GM19240 (cell line): ENCODE results near the gene ABHD8.
A peak's percentile ranks its signal among the peaks of the same experiment; 100 is the strongest.

Source experiments
- DNase-seq: peaks from one replicate; pipeline ENCODE4 v3.0.0; 2011; ENCODE audit warnings: low spot score; ENCODE audit not compliant: insufficient read length

Gene ABHD8

GRCh38 chr19:17333611-17334413 lies 30.6 kb upstream of the ABHD8 start:
- DNase-seq: peak; percentile 66

DNA sequence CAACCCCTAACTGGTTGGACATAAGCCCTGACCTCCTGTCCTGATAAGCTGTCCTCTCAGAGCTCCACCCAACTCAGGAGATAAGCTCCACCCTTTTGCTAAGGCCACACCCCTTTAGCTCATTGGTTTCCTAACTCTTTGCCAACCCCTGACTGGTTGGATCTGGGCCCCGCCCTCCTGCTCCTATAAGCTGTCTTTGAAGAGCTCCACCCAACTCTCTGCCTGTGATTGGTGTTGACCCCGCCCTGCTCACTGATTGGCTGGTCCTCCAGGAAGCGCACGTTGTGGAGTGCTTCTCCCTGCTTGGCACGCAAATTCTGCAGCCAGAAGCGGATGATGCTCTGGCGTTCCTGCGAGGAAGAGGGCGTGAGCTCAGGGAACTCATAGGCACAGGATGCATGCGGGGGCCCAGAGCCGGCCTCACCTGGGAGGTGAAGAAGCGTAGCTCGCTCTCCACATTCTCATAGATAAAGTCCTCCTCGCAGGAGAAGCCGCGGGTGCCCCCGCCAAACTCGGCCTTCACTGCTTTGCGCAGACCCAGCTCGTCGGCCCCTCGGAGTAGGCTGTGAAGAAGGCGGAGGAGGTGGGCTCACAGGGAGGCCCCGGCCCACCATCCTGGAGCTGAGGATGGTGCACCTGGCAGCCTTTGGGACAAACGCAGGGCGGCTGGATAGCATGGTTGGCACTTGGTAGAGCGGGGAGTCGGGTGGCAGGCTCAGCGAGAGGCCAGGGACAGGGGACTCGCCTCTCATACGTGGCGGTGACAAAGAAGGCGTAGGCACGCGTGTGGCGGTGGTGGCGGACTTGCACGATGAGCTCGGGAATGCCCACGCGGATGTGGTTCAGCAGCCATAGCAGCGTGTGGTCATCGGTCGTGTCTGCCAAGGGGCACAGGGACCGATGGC lies 29.7 kb upstream of the ABHD8 start:
- no peak for DNase-seq

- DNase-seq: no peak
Observed at GRCh38 chr19:17332360-17332676, 29.1 kb upstream of the ABHD8 start.

GRCh38 chr19:17331045-17331558 lies 27.9 kb upstream of the ABHD8 start:
- no peak for DNase-seq

GRCh38 chr19:17330262-17331044 lies 27.2 kb upstream of the ABHD8 start:
- no peak for DNase-seq

GRCh38 chr19:17329366-17330261 lies 26.4 kb upstream of the ABHD8 start:
- no peak for DNase-seq

- no peak for DNase-seq
Observed at GRCh38 chr19:17328517-17329365, 25.5 kb upstream of the ABHD8 start.

DNA sequence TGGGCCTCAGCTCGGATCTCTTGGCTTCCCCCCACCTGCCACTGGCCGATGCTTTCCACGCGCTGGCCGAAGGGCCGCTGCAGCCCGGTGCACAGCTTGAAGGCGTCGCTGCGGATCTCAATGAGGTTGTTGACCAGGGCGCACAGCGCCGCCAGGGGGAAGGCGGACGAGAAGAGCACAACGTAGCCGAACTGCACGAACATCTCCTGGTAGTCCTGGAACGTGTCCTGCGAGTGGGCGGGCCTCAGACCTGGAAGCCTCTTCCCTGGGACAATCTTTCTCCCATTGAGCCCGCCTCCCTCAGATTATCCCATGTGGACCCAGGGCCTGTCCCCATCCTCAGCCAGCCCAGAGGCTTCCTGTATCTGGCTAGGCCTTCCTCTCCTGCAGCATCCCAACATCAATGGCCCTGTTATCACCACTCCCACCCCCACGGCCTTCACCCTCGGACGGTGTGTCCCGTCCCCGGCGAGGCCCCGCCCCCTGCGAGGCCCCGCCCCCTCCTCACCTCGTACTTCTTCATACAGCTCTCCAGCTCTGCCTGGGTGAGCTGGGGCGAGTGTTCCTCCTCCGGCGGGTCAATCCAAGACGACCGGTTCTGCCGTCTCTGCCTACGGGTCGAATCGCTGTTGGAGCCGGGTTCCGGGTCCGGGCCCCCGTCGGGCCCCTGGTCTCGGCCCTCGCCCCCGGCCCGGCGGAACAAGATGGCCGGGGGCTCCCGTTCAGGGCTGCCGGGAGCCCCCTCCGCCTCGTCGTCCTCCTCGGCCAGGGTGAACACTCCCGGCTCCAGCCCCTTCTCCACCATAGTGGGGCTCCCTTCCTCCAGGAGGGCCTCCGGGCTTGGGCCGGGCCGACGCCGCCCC lies 24.7 kb upstream of the ABHD8 start:
- DNase-seq: no peak

DNA sequence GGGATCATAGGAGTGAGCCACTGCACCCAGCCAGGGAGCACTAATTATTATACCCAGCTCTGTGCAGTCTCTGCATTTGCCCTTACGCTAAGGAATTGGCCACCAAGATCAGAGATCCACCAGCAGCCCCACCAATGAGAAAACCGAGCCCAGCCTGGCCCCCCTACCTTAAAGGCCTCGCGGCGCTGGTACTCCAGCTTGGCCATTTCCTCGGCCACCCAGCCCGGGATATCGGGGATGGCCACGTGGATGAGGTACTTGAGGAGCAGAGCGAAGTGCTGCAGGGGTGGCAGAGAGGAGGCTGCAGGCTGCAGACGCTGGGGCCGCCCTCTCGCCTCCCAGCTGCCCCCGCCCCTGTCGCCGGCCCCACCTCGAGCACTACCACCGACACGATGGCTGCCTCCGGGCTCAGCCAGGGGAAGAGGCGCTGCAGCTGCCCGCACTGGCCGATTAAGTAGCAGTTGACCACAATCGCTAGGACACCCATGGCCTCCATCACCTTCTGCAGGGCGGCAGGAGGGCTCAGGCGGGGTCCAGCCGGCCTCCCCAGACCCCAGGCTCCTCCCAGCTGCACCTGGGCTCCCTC lies 23.9 kb upstream of the ABHD8 start:
- DNase-seq: no peak

- no peak for DNase-seq
Observed at GRCh38 chr19:17326595-17326966, 23.4 kb upstream of the ABHD8 start.

GRCh38 chr19:17325881-17326594 lies 22.8 kb upstream of the ABHD8 start:
- DNase-seq: no peak

DNA sequence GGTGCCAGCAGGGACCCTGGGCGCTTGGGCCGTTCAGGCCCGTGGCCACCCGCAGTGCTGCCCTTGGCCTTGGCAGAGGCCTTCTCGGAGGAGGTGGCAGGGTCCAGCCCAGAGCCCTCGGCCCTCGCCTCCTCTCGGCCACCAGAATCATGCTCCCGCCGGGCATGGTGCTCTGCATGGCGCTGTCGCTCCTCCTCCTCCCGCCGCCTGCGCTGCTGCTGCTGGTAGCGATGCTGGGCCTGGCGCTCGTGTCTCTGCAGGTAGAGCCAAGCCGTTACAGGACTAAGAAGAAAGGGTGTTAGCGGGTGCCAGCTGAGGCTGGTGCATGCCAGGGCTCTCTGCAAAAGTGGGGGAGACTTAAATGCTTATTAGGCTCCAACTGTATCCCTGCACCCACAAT lies 21.9 kb upstream of the ABHD8 start:
- DNase-seq: no peak

- DNase-seq: no peak
Observed at GRCh38 chr19:17324357-17325114, 21.3 kb upstream of the ABHD8 start.

DNA sequence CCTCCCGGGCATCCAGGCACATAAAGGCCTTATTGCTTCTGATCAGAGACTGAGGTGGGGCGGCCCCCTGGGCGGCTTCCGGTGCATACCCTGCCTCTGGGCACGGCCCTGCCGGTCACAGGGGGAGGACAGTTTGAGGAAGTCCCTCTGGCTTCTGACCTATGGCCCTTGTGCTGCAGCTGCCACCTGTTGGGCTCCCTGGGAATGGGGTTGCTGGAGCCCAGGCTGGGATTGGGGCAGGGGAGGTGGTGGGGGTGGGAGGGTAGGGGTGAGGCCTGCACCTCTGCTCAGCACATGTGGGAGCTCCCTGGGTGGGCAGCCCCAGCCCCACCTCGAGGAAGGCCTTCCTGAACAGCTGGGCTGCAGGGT lies 20.7 kb upstream of the ABHD8 start:
- DNase-seq: no peak

- DNase-seq: no peak
Observed at GRCh38 chr19:17323300-17323963, 20.2 kb upstream of the ABHD8 start.

GRCh38 chr19:17322854-17323253 lies 19.6 kb upstream of the ABHD8 start:
- no peak for DNase-seq
